ENCODE results near the gene RPL38.

GRCh38 chr17:74216505-74216904, 13.0 kb downstream of the RPL38 start:
- TF ChIP-seq CTCF (IDR thresholded peaks at IDR 0.05) (no peak), POLR2A (IDR thresholded peaks at IDR 0.05) (no peak)

Data from right lobe of liver (tissue), 4 donors.